GM18502 (cell line): ENCODE results near the gene JAK2.
"Not testable (repeated sequence)": the region's sequence is repeated elsewhere in the genome, so short reads cannot be mapped to it uniquely, and the experiment has no call there.

Experiments used
- ATAC-seq: cut with Tn5 transposase; IDR thresholded peaks from one replicate; pipeline ENCODE4 v1.9.1; 2021; ENCODE audit warnings: mild to moderate bottlenecking; ENCODE audit not compliant: unreplicated experiment, poor library complexity

Gene JAK2

GRCh38 chr9:5040730-5041389, 55.8 kb downstream of the JAK2 start:
- no peak for ATAC-seq

GRCh38 chr9:5041390-5042115, 56.5 kb downstream of the JAK2 start:
- no peak for ATAC-seq

DNA sequence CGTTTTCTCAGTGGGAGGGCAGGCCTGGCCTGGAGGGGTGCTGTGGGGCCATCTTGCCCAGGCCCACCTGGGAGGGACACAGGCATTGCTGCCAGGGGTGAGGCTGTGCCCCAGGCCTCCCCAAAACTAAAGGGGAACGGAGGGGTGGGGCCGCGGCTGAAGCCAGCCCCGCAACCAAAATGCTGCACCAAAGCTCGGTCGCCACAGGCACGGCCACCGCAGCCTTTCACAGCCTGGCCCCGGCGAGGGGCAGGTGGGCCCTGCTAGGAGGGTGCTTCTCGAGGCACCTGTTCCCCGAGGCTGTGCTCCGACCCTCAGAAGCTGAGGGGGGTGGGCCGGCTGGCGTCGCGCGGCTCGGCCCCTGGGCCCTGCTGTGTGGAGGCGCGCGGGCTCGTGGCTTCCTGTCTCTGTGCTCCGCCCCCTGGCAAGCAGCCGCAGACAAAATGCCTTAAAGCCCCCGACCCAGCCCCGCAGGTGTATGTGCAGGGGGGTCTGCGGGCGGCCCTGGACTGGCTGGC, 57.6 kb downstream of the JAK2 start:
- no peak for ATAC-seq

GRCh38 chr9:5043381-5043780, 58.3 kb downstream of the JAK2 start:
- no peak for ATAC-seq

GRCh38 chr9:5044160-5044559, 59.1 kb downstream of the JAK2 start:
- no peak for ATAC-seq

DNA sequence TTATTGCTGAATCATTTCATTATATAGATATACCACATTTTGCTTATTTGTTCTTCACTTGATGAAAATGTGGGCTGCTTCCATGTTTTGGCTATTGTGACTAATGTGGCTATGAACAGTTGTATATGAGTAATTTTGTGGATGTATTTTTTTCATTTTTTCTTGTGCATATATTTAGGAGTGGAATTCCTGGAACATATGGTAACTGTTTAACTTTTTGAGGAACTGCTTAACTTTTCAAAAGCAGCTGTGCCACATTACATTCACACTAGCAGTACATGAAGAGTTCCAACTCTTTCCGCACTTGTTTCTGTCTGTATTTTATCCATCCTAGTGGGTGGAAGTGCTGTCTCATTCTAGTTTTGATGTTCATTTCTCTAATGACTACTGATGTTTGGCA, 67.8 kb downstream of the JAK2 start:
- ATAC-seq = no peak

GRCh38 chr9:5062631-5063030, 77.6 kb downstream of the JAK2 start:
- ATAC-seq = no peak

DNA sequence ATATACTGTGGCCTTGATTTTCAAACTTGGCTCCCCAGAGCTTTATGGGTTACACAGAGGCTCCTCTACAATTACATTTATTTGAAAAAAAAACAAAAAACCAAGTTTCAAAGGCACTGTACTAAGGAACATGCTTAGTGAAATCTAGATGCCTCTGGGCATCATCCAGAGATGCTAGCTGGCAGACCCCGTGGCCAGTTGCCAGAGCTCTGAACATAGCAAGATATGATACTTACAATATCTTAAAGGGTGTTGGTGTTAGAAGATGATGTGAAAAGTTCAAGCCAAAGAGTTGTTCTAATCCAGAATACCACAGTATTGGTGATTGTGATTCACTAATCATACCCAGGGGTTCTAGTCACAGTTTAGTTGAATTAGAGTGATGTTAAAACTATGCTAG, 87.8 kb downstream of the JAK2 start:
- ATAC-seq = no peak

GRCh38 chr9:5073701-5074100, 88.6 kb downstream of the JAK2 start:
- ATAC-seq = no peak

DNA sequence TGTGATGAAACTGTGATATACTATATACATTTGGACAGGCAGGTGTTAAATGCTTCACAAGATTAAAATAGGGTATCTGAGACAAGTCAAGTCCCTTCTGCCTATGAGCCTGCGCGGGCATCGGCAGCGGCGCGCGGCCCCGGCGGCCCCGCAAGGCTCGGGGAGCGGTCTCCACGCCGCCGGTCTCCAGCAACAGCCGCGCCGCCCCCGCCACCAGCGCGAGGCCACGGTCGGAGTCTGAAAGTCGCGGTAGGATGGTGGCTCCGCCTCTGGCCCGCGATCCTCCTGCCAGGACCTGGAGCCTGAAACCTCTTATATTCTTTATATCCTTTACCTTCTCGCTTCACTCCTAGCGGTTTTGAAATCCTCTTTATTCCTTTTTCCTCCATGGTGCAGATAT, 100.9 kb downstream of the JAK2 start:
- no peak for ATAC-seq

GRCh38 chr9:5089737-5090136, 104.7 kb downstream of the JAK2 start:
- ATAC-seq = no peak

DNA sequence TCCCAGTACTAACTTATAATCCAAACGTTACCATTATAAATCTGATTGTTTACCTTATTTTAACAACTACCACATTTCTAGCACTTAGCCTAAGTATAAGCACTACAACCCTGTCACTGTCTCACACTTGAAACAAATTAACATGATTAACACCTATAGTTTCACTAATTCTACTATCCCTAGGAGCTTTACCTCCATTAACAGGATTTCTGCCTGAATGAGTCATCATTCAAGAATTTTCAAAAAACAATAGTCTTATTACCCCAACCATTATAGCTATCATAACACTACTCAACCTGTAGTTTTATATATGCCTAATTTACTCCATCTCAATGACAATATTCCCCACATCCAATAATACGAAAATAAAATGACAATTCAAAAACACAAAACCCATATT, 110.7 kb downstream of the JAK2 start:
- ATAC-seq = no peak

DNA sequence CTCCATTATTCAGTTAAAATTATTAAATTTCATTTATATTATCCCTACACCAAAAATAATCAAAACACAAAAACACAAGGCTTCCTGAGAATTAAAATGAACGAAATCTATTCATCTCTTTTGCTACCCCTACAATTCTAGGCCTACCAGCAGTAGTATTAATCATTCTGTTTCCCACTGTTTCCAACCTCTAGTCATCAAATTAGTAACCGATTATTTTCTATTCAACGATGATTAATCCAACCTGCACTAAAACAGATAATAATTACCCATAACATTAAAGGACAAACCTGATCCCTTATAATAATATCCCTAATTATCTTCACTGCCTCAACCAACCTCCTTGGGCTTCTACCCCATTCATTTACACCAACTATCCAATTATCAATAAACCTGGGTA, 114.4 kb downstream of the JAK2 start:
- no peak for ATAC-seq

DNA sequence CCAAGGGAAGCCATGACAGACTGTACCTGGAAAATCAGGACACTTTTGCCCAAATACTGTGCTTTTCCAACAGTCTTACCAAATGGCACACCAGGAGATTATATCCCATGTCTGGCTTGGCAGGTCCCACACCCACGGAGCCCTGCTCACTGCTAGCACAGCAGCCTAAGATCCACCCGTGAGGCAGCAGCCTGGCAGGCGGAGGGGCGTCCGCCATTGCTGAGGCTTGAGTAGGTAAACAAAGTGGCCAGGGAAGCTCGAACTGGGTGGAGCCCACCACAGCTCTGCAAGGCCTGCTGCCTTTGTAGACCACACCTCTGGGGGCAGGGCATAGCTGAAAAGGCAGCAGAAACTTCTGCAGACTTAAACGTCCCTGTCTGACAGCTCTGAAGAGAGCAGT, 116.1 kb downstream of the JAK2 start:
- not testable (repeated sequence) for ATAC-seq

DNA sequence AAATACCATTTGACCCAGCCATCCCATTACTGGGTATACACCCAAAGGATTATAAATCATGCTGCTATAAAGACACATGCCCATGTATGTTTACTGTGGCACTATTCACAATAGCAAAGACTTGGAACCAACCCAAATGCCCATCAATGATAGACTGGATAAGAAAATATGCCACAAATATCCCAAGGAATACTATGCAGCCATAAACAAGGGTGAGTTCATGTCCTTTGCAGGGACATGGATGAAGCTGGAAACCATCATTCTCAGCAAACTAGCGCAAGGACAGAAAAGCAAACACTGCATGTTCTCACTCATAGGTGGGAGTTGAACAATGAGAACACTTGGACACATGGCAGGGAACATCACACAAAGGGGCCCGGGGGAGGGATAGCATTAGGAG, 121.4 kb downstream of the JAK2 start:
- not testable (repeated sequence) for ATAC-seq

GRCh38 chr9:5110867-5111681, 126.0 kb downstream of the JAK2 start:
- ATAC-seq = no peak

DNA sequence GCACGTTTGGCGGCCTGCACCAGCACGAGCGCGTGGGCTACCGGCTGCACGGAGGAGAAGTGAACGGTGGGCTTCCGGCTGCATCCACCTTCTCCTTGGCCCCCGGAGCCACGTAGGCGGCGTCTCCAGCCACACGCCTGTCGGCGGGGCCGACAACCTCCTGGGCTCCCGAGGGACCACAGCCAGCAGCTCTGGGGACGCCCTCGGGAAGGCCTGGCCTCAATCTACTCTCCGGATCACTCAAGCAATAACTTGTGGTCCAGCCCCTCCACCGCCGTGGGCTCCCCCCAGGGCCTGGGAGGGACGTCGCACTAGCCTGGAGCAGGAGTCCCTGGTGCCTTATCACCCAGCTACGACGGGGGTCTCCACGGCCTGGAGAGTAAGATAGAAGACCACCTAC, 126.6 kb downstream of the JAK2 start:
- no peak for ATAC-seq

DNA sequence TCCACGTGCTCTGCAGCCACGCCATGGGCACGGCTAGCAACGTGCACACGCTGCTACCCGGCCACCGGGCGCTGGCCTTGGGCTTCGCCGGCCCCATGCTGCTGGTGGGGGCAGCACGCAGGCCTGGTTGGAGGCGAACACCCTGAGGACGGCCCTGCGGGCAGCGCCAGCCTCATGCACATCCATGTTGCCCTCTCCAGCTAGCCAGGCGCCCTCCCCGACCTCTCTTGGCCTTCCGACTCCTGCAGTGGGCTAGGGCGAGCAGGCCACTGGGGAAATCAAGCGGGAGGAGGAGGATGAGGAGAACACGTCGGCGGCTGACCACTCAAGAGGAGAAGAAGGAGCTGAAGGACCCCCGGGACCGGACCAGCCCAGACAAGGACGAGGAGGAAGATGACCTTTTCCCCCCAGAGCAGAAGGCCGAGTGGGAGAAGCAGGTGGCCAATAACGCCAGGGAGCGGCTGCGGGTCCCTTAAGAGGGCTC, 127.1 kb downstream of the JAK2 start:
- no peak for ATAC-seq

GRCh38 chr9:5112646-5113045, 127.6 kb downstream of the JAK2 start:
- no peak for ATAC-seq

- ATAC-seq = no peak
These were observed 128.5 kb downstream of the JAK2 start for GRCh38 chr9:5113523-5113922.
